Spleen (tissue), 7 donors: ENCODE data around the gene CDYL2.

Experiments used
- POLR2A ChIP-seq, 3 donors: fragments of 450-650 bp; IDR thresholded peaks; one replicate each; pipeline ENCODE4 v1.5.1; 2017; ENCODE audit warnings: antibody characterized with exemption in 3 of 3, mild to moderate bottlenecking in 1 of 3
- POLR2AphosphoS5 ChIP-seq, 3 donors: sonication (generic); formaldehyde crosslinking; IDR thresholded peaks; one replicate each; pipeline ENCODE4 v1.5.1; 2017; ENCODE audit warnings: antibody characterized with exemption in 3 of 3
- TF ChIP-seq, protein P1 (sequence below), 11 experiments: fragments of 200-600 bp in 7 of 11; fragments of 450-650 bp in 4 of 11; sonication (generic) in 4 of 11; IDR thresholded peaks in 8 of 11; conservative IDR thresholded peaks in 3 of 11; 1 replicate in 7 of 11; 2 replicates in 4 of 11; pipeline versions ENCODE4 v1.4.0 to v1.8.0; 2016 to 2021; ENCODE audit warnings: antibody characterized with exemption in 11 of 11, inconsistent platforms in 4 of 11, mild to moderate bottlenecking in 1 of 11
- donor health status: DM: no; HTN: no; CAD: no; lungs with moderate emphysema.
- donor health status: DM: no; HTN: no; CAD: no.
- donor health status: DM: no; HTN: no; CAD: no.

GRCh38 chr16:80622007-80622406, 182.4 kb downstream of the CDYL2 start:
- TF ChIP-seq POLR2A (IDR thresholded peaks at IDR 0.05) (no peak), POLR2AphosphoS5 (IDR thresholded peaks at IDR 0.05) (no peak)
- TF ChIP-seq, protein P1, sequence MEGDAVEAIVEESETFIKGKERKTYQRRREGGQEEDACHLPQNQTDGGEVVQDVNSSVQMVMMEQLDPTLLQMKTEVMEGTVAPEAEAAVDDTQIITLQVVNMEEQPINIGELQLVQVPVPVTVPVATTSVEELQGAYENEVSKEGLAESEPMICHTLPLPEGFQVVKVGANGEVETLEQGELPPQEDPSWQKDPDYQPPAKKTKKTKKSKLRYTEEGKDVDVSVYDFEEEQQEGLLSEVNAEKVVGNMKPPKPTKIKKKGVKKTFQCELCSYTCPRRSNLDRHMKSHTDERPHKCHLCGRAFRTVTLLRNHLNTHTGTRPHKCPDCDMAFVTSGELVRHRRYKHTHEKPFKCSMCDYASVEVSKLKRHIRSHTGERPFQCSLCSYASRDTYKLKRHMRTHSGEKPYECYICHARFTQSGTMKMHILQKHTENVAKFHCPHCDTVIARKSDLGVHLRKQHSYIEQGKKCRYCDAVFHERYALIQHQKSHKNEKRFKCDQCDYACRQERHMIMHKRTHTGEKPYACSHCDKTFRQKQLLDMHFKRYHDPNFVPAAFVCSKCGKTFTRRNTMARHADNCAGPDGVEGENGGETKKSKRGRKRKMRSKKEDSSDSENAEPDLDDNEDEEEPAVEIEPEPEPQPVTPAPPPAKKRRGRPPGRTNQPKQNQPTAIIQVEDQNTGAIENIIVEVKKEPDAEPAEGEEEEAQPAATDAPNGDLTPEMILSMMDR (IDR thresholded peaks at IDR 0.05 in 8 of 11, conservative IDR thresholded peaks at IDR 0.05 in 3 of 11): no peak
